GM19372 (cell line): ENCODE measurements around the gene GRK6.
"Not testable (repeated sequence)": the region's sequence is repeated elsewhere in the genome, so short reads cannot be mapped to it uniquely, and the experiment has no call there.

Source experiments
- ATAC-seq: cut with Tn5 transposase; IDR thresholded peaks from one replicate; pipeline ENCODE4 v1.9.1; 2021; ENCODE audit warnings: mild to moderate bottlenecking, low read depth, moderate library complexity; ENCODE audit not compliant: unreplicated experiment

GRK6 gene

GRCh38 chr5:177482359-177482795 lies 55.9 kb downstream of the GRK6 start:
- ATAC-seq = no peak

- no peak for ATAC-seq
These were observed 56.6 kb downstream of the GRK6 start for GRCh38 chr5:177483042-177483441.

- no peak for ATAC-seq
These were observed 57.8 kb downstream of the GRK6 start for GRCh38 chr5:177483994-177484901.

GRCh38 chr5:177484902-177485549 lies 58.5 kb downstream of the GRK6 start:
- no peak for ATAC-seq

GRCh38 chr5:177485753-177486152 lies 59.3 kb downstream of the GRK6 start:
- not testable (repeated sequence) for ATAC-seq

- ATAC-seq = no peak
These were observed 59.8 kb downstream of the GRK6 start for GRCh38 chr5:177486256-177486655.

- no peak for ATAC-seq
These were observed 60.7 kb downstream of the GRK6 start for GRCh38 chr5:177487144-177487543.

GRCh38 chr5:177487975-177488374 lies 61.5 kb downstream of the GRK6 start:
- no peak for ATAC-seq

- no peak for ATAC-seq
These were observed 62.7 kb downstream of the GRK6 start for GRCh38 chr5:177489119-177489716.

GRCh38 chr5:177490311-177490991 lies 64.0 kb downstream of the GRK6 start:
- ATAC-seq = no peak

GRCh38 chr5:177490992-177491391 lies 64.5 kb downstream of the GRK6 start:
- no peak for ATAC-seq

- no peak for ATAC-seq
These were observed 65.0 kb downstream of the GRK6 start for GRCh38 chr5:177491429-177491945.

GRCh38 chr5:177491983-177492746 lies 65.7 kb downstream of the GRK6 start:
- no peak for ATAC-seq
